ENCODE measurements around the gene VPS37C.
"Not testable (repeated sequence)": the region's sequence is repeated elsewhere in the genome, so short reads cannot be mapped to it uniquely, and the experiment has no call there.

Gene VPS37C

GRCh38 chr11:61174273-61174672 lies 13.0 kb upstream of the VPS37C start:
- DNase-seq, result no peak

GRCh38 chr11:61173456-61173855 lies 12.2 kb upstream of the VPS37C start:
- DNase-seq, result no peak

GRCh38 chr11:61172888-61173287 lies 11.7 kb upstream of the VPS37C start:
- no peak for DNase-seq

DNA sequence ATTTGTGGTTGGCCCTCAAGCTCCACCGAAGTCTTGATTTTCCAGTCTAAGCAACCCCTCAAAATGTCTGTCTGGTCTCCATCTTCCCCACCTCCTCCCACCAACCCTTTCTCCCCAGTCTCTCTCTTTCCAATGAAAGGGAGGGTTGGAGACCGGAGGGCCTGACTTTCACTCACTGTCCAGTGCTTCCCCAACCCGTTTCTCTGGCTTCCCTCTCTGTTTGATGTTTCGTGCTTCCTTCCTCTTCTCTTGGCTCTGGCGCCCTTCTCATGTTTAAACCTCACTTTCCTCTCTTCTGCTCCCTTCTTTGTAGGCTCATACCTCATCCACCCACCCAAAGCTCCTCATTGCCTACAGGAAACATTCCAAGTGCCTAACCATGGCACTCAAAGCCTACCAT lies 11.1 kb upstream of the VPS37C start:
- no peak for DNase-seq

DNA sequence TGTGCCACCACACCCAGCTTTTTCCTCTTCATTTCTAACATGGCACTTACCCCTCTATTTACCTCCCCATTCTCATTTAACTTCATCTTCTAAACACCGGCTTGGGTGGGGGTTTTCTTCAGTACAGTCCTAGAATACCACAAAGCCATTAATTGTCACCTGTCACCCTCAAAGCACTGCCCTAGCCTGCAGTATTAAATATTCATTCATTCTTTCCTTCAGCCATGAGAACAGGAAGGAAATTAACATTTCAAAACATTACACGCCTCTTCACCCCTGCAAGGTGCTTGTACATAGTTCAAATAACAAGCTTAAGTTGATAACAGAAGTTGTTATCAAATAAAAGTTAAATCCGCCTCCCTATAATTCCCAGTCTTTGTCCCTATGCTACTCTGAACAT lies 10.7 kb upstream of the VPS37C start:
- DNase-seq, result no peak

DNA sequence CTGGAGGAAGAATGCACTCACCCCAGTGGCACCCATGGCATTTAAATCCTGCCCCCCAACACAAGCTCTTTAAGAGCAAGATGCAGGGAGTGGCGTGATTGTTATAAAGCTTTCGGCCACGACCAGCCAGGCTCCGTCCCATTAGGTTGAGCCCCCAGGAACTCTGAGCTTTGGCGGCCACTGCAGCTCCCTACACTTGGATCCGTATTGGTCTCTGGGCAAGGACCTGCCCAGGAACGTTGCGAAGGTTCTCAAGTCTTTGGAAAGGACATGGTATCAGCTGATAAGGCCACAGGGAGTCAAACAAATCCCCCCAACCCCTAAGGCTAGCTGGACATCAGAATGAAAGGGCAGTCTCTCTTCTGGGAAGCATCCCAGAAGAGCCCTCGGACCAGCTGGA lies 9.3 kb upstream of the VPS37C start:
- no peak for DNase-seq

DNA sequence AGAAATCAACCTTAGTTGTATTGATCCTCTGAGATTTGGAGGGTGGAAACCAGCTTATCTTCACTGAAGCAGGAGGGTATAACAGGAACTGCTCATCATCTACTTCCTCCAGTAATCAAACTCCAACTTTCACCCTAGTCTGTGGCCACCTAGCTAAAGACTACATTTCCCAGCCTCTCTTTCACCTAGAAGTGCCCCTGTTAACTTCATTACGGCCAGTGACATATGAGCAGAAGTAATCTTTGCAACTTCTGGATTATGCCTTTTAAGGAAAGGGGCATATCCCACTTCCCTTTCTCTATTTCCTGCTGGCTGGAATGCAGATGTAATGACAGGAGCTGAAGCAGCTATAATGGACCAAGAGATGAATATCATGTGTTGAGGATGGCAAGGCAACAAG lies 7.6 kb upstream of the VPS37C start:
- DNase-seq, result no peak

- no peak for DNase-seq
These were observed 6.9 kb upstream of the VPS37C start for GRCh38 chr11:61168042-61168688.

- not testable (repeated sequence) for DNase-seq
These were observed 5.1 kb upstream of the VPS37C start for GRCh38 chr11:61166331-61166730.

- not testable (repeated sequence) for DNase-seq
These were observed 4.6 kb upstream of the VPS37C start for GRCh38 chr11:61165785-61166184.

DNA sequence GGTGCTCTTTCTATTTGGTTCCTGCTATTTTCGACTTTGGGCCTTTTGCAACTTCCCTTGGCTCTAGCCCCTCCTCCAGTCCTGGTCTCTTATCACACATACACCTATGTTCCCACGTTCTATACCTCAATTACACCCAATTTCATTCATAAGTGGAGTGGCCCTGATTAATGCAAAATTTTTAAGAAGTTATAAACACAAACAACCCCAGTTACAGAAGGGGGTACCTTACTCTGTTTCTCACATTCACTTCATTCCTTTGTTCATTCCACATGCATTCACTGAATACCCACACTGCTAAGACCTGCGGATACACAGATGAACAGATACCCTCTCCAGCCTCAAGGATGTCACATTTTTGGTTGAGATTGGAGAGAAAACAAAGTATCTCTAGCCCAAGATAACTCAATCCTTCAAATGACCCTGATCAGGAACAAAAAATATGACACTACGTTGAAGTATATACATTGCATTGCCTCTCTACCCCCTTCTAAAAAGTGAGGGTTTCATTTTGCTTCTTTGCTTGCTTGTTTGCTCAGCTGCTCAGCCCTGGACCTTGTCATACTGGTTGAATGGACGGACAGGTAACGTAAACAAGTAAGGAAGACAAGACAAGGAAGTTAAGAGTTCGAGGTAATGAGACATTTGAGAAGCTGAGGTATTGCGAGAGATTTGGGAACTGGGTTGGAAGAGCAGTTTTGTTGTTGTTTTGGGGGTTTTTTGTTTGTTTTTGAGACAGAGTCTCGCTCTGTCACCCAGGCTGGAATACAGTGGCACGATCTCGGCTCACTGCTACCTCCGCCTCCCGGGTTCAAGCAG lies 3.6 kb upstream of the VPS37C start:
- DNase-seq, result peak; percentile 69

- DNase-seq, result no peak
These were observed 2.7 kb upstream of the VPS37C start for GRCh38 chr11:61163714-61164605.

GRCh38 chr11:61163021-61163420 lies 1.8 kb upstream of the VPS37C start:
- DNase-seq, result no peak

GRCh38 chr11:61162092-61162941 lies 1.1 kb upstream of the VPS37C start:
- no peak for DNase-seq

DNA sequence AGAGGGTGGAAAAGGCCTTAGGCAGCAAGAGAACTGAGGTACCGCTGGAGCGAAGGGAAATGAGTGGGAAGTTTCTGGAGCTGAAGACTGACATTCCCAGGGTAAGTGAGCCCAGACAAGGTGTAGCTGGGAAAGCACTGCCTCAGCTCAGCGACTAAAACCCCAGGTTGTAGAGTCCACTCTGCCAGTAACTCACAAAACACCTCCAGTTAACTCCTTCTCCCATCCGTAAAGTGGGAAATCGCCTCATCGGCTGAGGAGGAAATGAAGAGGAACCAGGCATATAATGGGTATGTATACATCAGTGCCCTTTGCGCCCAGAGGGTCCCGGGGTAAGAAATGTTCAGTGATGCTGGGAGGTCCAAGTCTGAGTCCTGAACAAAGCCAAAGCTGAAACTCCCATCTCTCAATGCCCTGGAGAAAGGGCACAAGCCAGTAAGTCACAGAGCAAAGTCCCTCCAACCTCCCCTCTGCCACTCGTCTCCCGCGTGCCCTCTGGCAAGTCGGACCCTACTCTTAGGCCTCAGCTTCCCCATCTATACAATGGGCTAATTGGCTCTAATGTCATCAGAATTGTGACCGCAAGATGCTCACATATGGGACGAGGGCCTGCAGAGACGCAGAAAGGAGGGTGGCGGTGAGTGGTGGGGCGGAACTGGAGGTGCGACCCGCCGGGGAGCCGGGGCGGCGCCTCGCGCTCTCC lies 588 bp downstream of the VPS37C start:
- no peak for DNase-seq

- DNase-seq, result peak; percentile 75
These were observed 2.4 kb downstream of the VPS37C start for GRCh38 chr11:61158691-61159381.

GRCh38 chr11:61157743-61158142 lies 3.5 kb downstream of the VPS37C start:
- DNase-seq, result no peak

DNA sequence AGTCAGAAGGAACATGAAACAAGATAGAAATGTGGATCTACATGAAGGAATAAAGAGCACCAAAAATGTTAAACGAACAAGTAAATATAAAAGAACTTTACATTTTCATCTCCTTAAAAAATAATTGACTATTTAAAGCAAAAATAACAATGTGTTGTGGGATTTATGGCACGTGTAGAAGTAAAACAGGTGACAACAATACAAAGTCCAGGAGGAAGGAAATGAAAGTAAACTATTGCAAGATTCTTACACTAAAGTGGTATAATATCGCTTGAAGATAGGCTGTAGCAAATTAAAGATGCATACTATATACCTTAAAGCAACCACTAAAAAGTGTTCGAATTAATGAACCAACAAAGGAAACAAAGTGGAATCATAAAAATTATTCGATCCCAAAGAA lies 5.5 kb downstream of the VPS37C start:
- DNase-seq, result no peak

GRCh38 chr11:61155312-61155711 lies 5.9 kb downstream of the VPS37C start:
- no peak for DNase-seq

DNA sequence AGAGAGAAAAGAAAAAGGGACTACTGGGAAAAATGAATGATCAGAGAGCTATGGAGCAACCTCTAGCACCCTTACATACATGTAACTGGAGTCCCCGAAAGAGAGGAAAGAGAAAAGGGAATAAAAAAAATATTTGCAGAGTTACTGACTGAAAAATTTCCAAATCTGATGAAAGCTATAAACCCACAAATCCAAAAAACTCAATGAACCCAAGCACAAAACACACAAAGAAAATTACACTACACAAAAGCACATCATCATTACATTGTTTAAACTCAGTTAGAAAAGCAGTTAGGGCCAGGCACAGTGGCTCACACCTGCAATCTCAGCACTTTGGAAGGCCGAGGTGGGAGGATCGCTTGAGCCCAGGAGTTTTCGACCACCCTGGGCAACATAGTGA lies 6.7 kb downstream of the VPS37C start:
- DNase-seq, result no peak

- DNase-seq, result no peak
These were observed 7.6 kb downstream of the VPS37C start for GRCh38 chr11:61153593-61154095.
